Measurements from ENCODE around the gene DUSP8. TPM values are rescaled to one million over a fixed set of nuclear protein-coding genes. Genes with fewer than 3 reads are reported as not detected.

Gene DUSP8
- total and polyA plus RNA-seq, 4 donors, result 2.0 to 17.0 (median 6.3) TPM

GRCh38 chr11:1508986-1509385, 63.1 kb downstream of the DUSP8 start:
- Histone ChIP-seq H3K4me3 (no peak overlapping the region), H3K4me1 (ENCODE audit: control insufficient read depth in 5 of 5, insufficient read depth in 5 of 5, low read length in 5 of 5) (peaks cover under 1 to 38% (median 24%) of the 10 kb centered on the region in 5 donors), H3K27ac (ENCODE audit: low read depth in 1 of 2, low read length in 1 of 2) (no peak overlapping the region), H3K27me3 (ENCODE audit: control insufficient read depth in 3 of 3, insufficient read depth in 3 of 3, low read length in 2 of 3) (no peaks in the 10 kb centered on the region), H3K9ac (ENCODE audit: insufficient read depth in 1 of 2, low read length in 2 of 2) (no peak overlapping the region), H3K9me3 (ENCODE audit: control insufficient read depth in 4 of 4, insufficient read depth in 3 of 4, low read length in 3 of 4) (no peaks in the 10 kb centered on the region), H3K36me3 (ENCODE audit: control insufficient read depth in 4 of 4, insufficient read depth in 4 of 4, low read length in 4 of 4) (peaks cover 0 to 7% (median 0%) of the 10 kb centered on the region in 4 donors)
- ATAC-seq (ENCODE audit: insufficient read depth, low FRiP score) (no peak), DNase-seq (peak in 2 of 3 donors; percentile 33 to 43)
- WGBS, 2 donors, result 68 to 81% methylated on average over 10 of the region's 10 CpGs
- no peak for TF ChIP-seq CTCF (IDR thresholded peaks at IDR 0.05; ENCODE audit: control extremely low read depth, extremely low read depth)

- no peak overlapping the region for H3K4me3 ChIP-seq
- peaks cover 0 to 5% (median 0%) of the 10 kb centered on the region in 4 donors for H3K36me3 ChIP-seq (ENCODE audit: control insufficient read depth in 4 of 4, insufficient read depth in 4 of 4, low read length in 4 of 4)
- ATAC-seq (ENCODE audit: insufficient read depth, low FRiP score), result no peak
- no peaks in the 10 kb centered on the region for H3K27me3 ChIP-seq (ENCODE audit: control insufficient read depth in 3 of 3, insufficient read depth in 3 of 3, low read length in 2 of 3)
- H3K4me1 ChIP-seq (ENCODE audit: control insufficient read depth in 5 of 5, insufficient read depth in 5 of 5, low read length in 5 of 5), result peaks cover 0 to 41% (median 24%) of the 10 kb centered on the region in 5 donors
- 58 to 78% methylated on average over 12 to 15 of the region's 15 CpGs for WGBS, 2 donors
- peak overlapping the region in 1 of 2 donors; percentile 39 for H3K27ac ChIP-seq (ENCODE audit: low read depth in 1 of 2, low read length in 1 of 2)
- TF ChIP-seq CTCF (IDR thresholded peaks at IDR 0.05; ENCODE audit: control extremely low read depth, extremely low read depth), result no peak
- H3K9ac ChIP-seq (ENCODE audit: insufficient read depth in 1 of 2, low read length in 2 of 2), result no peak overlapping the region
- H3K9me3 ChIP-seq (ENCODE audit: control insufficient read depth in 4 of 4, insufficient read depth in 3 of 4, low read length in 3 of 4), result no peaks in the 10 kb centered on the region
- DNase-seq, result no peak
Observed at GRCh38 chr11:1508491-1508891, 63.6 kb downstream of the DUSP8 start.

GRCh38 chr11:1507381-1508140, 64.5 kb downstream of the DUSP8 start:
- no peak overlapping the region for H3K4me3 ChIP-seq
- WGBS, 2 donors, result 54 to 57% methylated on average over 21 of the region's 21 CpGs
- no peak for TF ChIP-seq CTCF (IDR thresholded peaks at IDR 0.05; ENCODE audit: control extremely low read depth, extremely low read depth)
- peaks cover 0 to 47% (median 29%) of the 10 kb centered on the region in 5 donors for H3K4me1 ChIP-seq (ENCODE audit: control insufficient read depth in 5 of 5, insufficient read depth in 5 of 5, low read length in 5 of 5)
- no peaks in the 10 kb centered on the region for H3K27me3 ChIP-seq (ENCODE audit: control insufficient read depth in 3 of 3, insufficient read depth in 3 of 3, low read length in 2 of 3)
- H3K9ac ChIP-seq (ENCODE audit: insufficient read depth in 1 of 2, low read length in 2 of 2), result peak overlapping the region in 1 of 2 donors; percentile 37
- ATAC-seq (ENCODE audit: insufficient read depth, low FRiP score), result no peak
- peaks cover 0 to 5% (median 0%) of the 10 kb centered on the region in 4 donors for H3K36me3 ChIP-seq (ENCODE audit: control insufficient read depth in 4 of 4, insufficient read depth in 4 of 4, low read length in 4 of 4)
- peak in 1 of 3 donors; percentile 37 for DNase-seq
- peak overlapping the region; percentile 7 to 23 for H3K27ac ChIP-seq (ENCODE audit: low read depth in 1 of 2, low read length in 1 of 2)
- no peaks in the 10 kb centered on the region for H3K9me3 ChIP-seq (ENCODE audit: control insufficient read depth in 4 of 4, insufficient read depth in 3 of 4, low read length in 3 of 4)
